Endodermal cell (in vitro differentiated cells): ENCODE results near the gene CDH18. TPM values are rescaled to one million over a fixed set of nuclear protein-coding genes. Genes with fewer than 3 reads are reported as not detected.

Source experiments
- DNase-seq: peaks from one replicate; pipeline ENCODE4 v3.0.0-alpha.2; 2017
- H3K27ac ChIP-seq: 2 replicates; pipeline ENCODE4 v1.5.1; 2013; ENCODE audit warnings: mild to moderate bottlenecking, low read depth, low read length, moderate library complexity
- H3K27me3 ChIP-seq: 2 replicates; pipeline ENCODE4 v1.6.1; 2013; ENCODE audit warnings: mild to moderate bottlenecking, low read length, moderate library complexity; ENCODE audit not compliant: insufficient read depth, control insufficient read depth, poor library complexity, severe bottlenecking
- H3K36me3 ChIP-seq: 2 replicates; pipeline ENCODE4 v1.7.0; 2013; ENCODE audit warnings: mild to moderate bottlenecking, low read length, moderate library complexity; ENCODE audit not compliant: control insufficient read depth, insufficient read depth
- H3K4me1 ChIP-seq: one replicate; pipeline ENCODE4 v1.7.0; 2013; ENCODE audit warnings: low read length; ENCODE audit not compliant: control insufficient read depth, insufficient read depth
- H3K4me3 ChIP-seq: 2 replicates; pipeline ENCODE4 v1.5.1; 2013; ENCODE audit warnings: mild to moderate bottlenecking, low read length, moderate library complexity
- H3K9ac ChIP-seq: 2 replicates; pipeline ENCODE4 v1.6.1; 2013; ENCODE audit warnings: mild to moderate bottlenecking, low read length, moderate library complexity; ENCODE audit not compliant: poor library complexity, severe bottlenecking; ENCODE audit errors: extremely low read depth
- H3K9me3 ChIP-seq: 2 replicates; pipeline ENCODE4 v1.6.1; 2013; ENCODE audit warnings: mild to moderate bottlenecking, low read length, moderate library complexity; ENCODE audit not compliant: control insufficient read depth
- H3K27ac Mint-ChIP-seq: 2 replicates; pipeline ENCODE4 v1.8.0; 2020; ENCODE audit warnings: mixed read lengths
- H3K27me3 Mint-ChIP-seq: 2 replicates; pipeline ENCODE4 v1.8.0; 2021; ENCODE audit warnings: mild to moderate bottlenecking, mixed read lengths; ENCODE audit not compliant: insufficient read depth
- H3K36me3 Mint-ChIP-seq: 2 replicates; pipeline ENCODE4 v1.8.0; 2020; ENCODE audit warnings: low read depth, mixed read lengths
- H3K4me1 Mint-ChIP-seq: 2 replicates; pipeline ENCODE4 v1.8.0; 2020; ENCODE audit warnings: mixed read lengths
- H3K4me3 Mint-ChIP-seq: 2 replicates; pipeline ENCODE4 v1.8.0; 2020; ENCODE audit warnings: mild to moderate bottlenecking, moderate library complexity, mixed read lengths
- H3K9me3 Mint-ChIP-seq: 2 replicates; pipeline ENCODE4 v1.8.0; 2020; ENCODE audit warnings: mild to moderate bottlenecking, mixed read lengths
- WGBS, 2 experiments: methylation state at CpG; one replicate each; pipeline versions ENCODE4 v1.1.5 to v1.1.7; 2013; ENCODE audit warnings: missing lambda C conversion rate in 2 of 2, mixed read lengths in 1 of 2; ENCODE audit not compliant: insufficient coverage in 1 of 2, insufficient read length in 1 of 2; 5-methylcytosine and 5-hydroxymethylcytosine counted together
- total RNA-seq, 2 donors: library from RNA; stranded (reverse); fragmentation: NEBNext Ultra II Directional in 1 of 2; extraction: Animal tissue kit (Norgen Biotek cat#: 25700) in 1 of 2; gene quantifications; 2 replicates in 1 of 2; 3 replicates in 1 of 2; pipeline ENCODE4 v1.2.1, GENCODE V29; 2021
- TF ChIP-seq, protein P1 (sequence below): fragments of 200-600 bp; sonication (generic); conservative IDR thresholded peaks from 2 replicates; pipeline ENCODE4 v1.5.0; 2021; ENCODE audit warnings: antibody characterized with exemption, mild to moderate bottlenecking

The CDH18 gene
- total RNA-seq, 2 donors from 2014 or later, result 0.22 TPM; not detected in 1

DNA sequence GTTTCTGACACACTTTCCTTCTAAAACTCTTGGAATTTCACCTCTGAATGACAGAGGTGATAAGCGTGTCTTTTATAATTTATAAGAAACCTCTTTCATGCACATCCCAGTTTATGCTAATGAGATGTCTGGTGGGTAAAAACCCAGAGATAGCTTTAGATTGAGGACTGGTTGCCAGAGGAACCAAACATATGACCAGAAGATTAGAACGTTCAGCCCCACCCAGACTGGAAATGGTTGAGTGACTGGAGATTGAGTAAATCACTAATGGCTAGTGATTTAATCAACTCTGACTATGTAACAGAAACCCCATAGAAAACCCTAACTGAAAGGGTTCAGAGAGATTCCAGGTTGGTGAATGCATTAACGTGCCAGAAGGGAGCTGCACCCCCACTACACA is 69.2 kb downstream of the CDH18 start:
- Histone ChIP-seq H3K9ac (no peak overlapping the region), H3K36me3 (no peaks in the 10 kb centered on the region), H3K27ac (no peak overlapping the region), H3K4me1 (no peaks in the 10 kb centered on the region), H3K27me3 (no peaks in the 10 kb centered on the region), H3K4me3 (no peak overlapping the region), H3K9me3 (no peaks in the 10 kb centered on the region)
- no peaks in the 10 kb centered on the region for H3K9me3 Mint-ChIP-seq
- peaks cover 7% of the 10 kb centered on the region for H3K4me1 Mint-ChIP-seq
- no peak overlapping the region for H3K4me3 Mint-ChIP-seq
- no peak overlapping the region for H3K27ac Mint-ChIP-seq
- DNase-seq, result no peak
- TF ChIP-seq, protein P1, sequence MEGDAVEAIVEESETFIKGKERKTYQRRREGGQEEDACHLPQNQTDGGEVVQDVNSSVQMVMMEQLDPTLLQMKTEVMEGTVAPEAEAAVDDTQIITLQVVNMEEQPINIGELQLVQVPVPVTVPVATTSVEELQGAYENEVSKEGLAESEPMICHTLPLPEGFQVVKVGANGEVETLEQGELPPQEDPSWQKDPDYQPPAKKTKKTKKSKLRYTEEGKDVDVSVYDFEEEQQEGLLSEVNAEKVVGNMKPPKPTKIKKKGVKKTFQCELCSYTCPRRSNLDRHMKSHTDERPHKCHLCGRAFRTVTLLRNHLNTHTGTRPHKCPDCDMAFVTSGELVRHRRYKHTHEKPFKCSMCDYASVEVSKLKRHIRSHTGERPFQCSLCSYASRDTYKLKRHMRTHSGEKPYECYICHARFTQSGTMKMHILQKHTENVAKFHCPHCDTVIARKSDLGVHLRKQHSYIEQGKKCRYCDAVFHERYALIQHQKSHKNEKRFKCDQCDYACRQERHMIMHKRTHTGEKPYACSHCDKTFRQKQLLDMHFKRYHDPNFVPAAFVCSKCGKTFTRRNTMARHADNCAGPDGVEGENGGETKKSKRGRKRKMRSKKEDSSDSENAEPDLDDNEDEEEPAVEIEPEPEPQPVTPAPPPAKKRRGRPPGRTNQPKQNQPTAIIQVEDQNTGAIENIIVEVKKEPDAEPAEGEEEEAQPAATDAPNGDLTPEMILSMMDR, result no peak
- H3K27me3 Mint-ChIP-seq, result no peaks in the 10 kb centered on the region
- no peaks in the 10 kb centered on the region for H3K36me3 Mint-ChIP-seq
- 88 to 100% methylated on average over 1 to 3 of the region's 3 CpGs for WGBS, 2 experiments

DNA sequence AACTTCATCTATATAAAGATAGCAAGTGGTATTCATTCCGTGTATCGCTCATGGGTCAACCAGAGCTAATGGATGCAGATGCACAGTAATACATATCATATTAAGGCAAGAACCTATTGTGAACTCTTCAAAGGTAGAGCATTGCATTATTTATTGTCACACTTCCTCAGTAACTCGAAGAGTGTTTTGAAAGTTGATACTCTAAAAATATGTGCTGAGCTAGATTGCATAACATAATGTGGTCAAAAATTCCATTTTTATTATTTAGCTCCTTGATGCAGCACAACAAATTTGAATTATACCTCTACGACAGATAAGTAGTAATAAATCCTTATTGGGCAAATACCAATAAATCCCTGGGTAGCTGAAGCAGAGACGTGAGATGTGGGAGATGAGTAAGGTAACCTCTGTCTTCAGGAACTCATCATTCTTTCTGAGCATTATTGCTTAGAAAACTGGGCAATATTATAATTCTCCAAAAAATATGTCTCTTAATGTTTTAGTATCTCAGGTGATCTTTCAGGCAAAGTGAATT is 70.3 kb downstream of the CDH18 start:
- no peaks in the 10 kb centered on the region for H3K9me3 ChIP-seq
- H3K9ac ChIP-seq, result no peak overlapping the region
- no peaks in the 10 kb centered on the region for H3K27me3 ChIP-seq
- no peak overlapping the region for H3K27ac ChIP-seq
- no peaks in the 10 kb centered on the region for H3K4me1 ChIP-seq
- DNase-seq, result no peak
- no peak overlapping the region for H3K27ac Mint-ChIP-seq
- peaks cover 7% of the 10 kb centered on the region for H3K4me1 Mint-ChIP-seq
- H3K27me3 Mint-ChIP-seq, result no peaks in the 10 kb centered on the region
- H3K36me3 ChIP-seq, result no peaks in the 10 kb centered on the region
- no peak overlapping the region for H3K4me3 Mint-ChIP-seq
- TF ChIP-seq, protein P1, result no peak
- H3K9me3 Mint-ChIP-seq, result no peaks in the 10 kb centered on the region
- WGBS, 2 experiments, result 95% methylated on average over 5 of the region's 5 CpGs; no CpG with 5 or more reads in 1 of the 2 experiments
- no peaks in the 10 kb centered on the region for H3K36me3 Mint-ChIP-seq
- H3K4me3 ChIP-seq, result no peak overlapping the region

DNA sequence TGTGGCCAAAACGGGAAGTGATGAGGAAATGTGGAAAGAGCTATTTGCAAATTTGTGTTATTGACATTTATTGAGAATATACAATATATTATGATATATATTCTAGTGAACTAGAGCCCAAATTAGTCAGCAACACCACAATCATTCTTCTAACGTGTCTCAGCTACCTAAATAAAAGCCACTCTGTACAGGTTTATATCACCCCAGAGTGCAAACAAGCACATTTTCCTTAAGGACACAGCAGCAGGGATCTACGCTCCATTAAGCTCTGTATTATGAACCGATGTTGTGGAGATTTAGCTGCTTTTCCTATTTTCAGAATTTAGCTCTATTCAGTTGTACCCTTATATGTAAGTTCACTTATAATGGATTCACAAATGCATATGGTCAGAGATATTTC is 77.9 kb downstream of the CDH18 start:
- H3K4me1 ChIP-seq, result peaks cover 4% of the 10 kb centered on the region
- no peak overlapping the region for H3K9ac ChIP-seq
- H3K36me3 ChIP-seq, result no peaks in the 10 kb centered on the region
- H3K27ac Mint-ChIP-seq, result no peak overlapping the region
- H3K4me3 ChIP-seq, result no peak overlapping the region
- no peak for DNase-seq
- H3K27me3 ChIP-seq, result no peaks in the 10 kb centered on the region
- peaks cover 13% of the 10 kb centered on the region for H3K4me1 Mint-ChIP-seq
- H3K9me3 Mint-ChIP-seq, result no peaks in the 10 kb centered on the region
- no peaks in the 10 kb centered on the region for H3K27me3 Mint-ChIP-seq
- H3K36me3 Mint-ChIP-seq, result no peaks in the 10 kb centered on the region
- 84 to 96% methylated on average over 3 to 4 of the region's 4 CpGs for WGBS, 2 experiments
- TF ChIP-seq, protein P1, result no peak
- no peak overlapping the region for H3K27ac ChIP-seq
- H3K4me3 Mint-ChIP-seq, result no peak overlapping the region
- no peaks in the 10 kb centered on the region for H3K9me3 ChIP-seq
